Measurements from ENCODE around the gene ZNRF1. TPM values are rescaled to one million over a fixed set of nuclear protein-coding genes. Genes with fewer than 3 reads are reported as not detected.

ZNRF1 gene
- total RNA-seq, 1 experiment from 2014 or later = 52.3 TPM

DNA sequence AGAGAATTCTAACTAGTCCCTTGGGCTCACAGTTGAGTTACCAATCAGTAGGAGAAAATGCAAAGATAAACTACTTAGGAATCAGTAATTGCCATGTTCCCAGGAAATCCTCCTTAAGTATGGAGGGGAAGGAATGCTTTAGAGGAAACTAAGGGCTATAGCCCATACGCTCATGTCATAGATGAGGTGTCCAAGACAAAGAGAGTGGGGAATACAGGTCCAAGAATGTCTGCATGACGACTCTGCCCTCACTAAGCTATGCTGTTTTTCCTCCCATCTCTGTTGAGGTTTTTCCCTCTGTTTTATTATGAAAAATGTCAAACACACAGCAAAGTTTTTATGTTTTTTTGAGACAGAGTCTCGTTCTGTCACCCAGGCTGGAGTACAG, 101.8 kb downstream of the ZNRF1 start:
- ChIA-PET POLR2A (no interaction called here), CTCF (no interaction called here)
- H3K4me1 ChIP-seq (ENCODE audit: control insufficient read depth, insufficient read depth, low read length) = peaks cover 5% of the 10 kb centered on the region
- intact Hi-C loops (cut with micrococcal nuclease; ENCODE audit: unreplicated experiment) (no loop called here), in situ Hi-C loops (cut with HindIII; ENCODE audit: low pct_unique_long_range_greater_than_20kb, low sequenced_read_pairs) (no loop called here)
- BruUV-seq (replicated peaks) = no TSS peak
- DNase-seq (ENCODE audit: low read depth, low spot score) (no peak), ATAC-seq (no peak)
- H3K27me3 ChIP-seq (ENCODE audit: control insufficient read depth, insufficient read depth, low read length) = no peaks in the 10 kb centered on the region
- H3K36me3 ChIP-seq (ENCODE audit: control insufficient read depth, insufficient read depth, low read length) = no peaks in the 10 kb centered on the region
- H3K27ac ChIP-seq (ENCODE audit: low read length) = no peak overlapping the region
- TF ChIP-seq, protein P1, sequence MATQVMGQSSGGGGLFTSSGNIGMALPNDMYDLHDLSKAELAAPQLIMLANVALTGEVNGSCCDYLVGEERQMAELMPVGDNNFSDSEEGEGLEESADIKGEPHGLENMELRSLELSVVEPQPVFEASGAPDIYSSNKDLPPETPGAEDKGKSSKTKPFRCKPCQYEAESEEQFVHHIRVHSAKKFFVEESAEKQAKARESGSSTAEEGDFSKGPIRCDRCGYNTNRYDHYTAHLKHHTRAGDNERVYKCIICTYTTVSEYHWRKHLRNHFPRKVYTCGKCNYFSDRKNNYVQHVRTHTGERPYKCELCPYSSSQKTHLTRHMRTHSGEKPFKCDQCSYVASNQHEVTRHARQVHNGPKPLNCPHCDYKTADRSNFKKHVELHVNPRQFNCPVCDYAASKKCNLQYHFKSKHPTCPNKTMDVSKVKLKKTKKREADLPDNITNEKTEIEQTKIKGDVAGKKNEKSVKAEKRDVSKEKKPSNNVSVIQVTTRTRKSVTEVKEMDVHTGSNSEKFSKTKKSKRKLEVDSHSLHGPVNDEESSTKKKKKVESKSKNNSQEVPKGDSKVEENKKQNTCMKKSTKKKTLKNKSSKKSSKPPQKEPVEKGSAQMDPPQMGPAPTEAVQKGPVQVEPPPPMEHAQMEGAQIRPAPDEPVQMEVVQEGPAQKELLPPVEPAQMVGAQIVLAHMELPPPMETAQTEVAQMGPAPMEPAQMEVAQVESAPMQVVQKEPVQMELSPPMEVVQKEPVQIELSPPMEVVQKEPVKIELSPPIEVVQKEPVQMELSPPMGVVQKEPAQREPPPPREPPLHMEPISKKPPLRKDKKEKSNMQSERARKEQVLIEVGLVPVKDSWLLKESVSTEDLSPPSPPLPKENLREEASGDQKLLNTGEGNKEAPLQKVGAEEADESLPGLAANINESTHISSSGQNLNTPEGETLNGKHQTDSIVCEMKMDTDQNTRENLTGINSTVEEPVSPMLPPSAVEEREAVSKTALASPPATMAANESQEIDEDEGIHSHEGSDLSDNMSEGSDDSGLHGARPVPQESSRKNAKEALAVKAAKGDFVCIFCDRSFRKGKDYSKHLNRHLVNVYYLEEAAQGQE (IDR thresholded peaks at IDR 0.05; ENCODE audit: insufficient read depth in 1 of 2, low read depth in 2 of 2, low read length in 1 of 2) = no peak
- TF ChIP-seq, protein P2, sequence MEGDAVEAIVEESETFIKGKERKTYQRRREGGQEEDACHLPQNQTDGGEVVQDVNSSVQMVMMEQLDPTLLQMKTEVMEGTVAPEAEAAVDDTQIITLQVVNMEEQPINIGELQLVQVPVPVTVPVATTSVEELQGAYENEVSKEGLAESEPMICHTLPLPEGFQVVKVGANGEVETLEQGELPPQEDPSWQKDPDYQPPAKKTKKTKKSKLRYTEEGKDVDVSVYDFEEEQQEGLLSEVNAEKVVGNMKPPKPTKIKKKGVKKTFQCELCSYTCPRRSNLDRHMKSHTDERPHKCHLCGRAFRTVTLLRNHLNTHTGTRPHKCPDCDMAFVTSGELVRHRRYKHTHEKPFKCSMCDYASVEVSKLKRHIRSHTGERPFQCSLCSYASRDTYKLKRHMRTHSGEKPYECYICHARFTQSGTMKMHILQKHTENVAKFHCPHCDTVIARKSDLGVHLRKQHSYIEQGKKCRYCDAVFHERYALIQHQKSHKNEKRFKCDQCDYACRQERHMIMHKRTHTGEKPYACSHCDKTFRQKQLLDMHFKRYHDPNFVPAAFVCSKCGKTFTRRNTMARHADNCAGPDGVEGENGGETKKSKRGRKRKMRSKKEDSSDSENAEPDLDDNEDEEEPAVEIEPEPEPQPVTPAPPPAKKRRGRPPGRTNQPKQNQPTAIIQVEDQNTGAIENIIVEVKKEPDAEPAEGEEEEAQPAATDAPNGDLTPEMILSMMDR (IDR thresholded peaks at IDR 0.05) = no peak
- TF ChIP-seq SIN3A (IDR thresholded peaks at IDR 0.05; ENCODE audit: borderline replicate concordance, insufficient read depth, low read depth, low read length) = no peak
- TF ChIP-seq POLR2AphosphoS5 (IDR thresholded peaks at IDR 0.05; ENCODE audit: low read depth, low read length) = no peak
- no peak for TF ChIP-seq TCF7L2 (IDR thresholded peaks at IDR 0.05; ENCODE audit: low read depth, low read length)
- no peaks in the 10 kb centered on the region for H3K9me3 ChIP-seq (ENCODE audit: control insufficient read depth, insufficient read depth, low read depth, low read length)
- no peak overlapping the region for H3K4me3 ChIP-seq (ENCODE audit: low read depth in 2 of 2, low read length in 2 of 2)

DNA sequence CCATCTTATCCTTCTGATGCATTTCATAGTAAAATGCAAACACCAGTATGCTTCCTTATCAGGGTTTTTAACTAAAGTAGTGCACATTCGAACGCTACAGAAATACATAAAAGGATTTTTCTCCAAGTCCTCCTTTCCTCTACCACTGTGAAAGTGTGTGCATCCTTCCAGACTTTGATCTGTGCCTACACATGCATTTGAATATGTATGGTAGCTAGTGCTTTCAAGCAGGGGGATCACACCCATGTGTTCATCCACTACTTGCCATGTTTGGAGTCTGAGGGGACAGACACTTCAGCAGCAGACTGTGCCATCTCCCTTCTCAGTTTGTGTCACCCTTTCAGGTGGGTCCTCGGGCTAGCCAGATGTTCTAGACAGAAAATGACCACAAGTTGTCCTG, 102.8 kb downstream of the ZNRF1 start:
- Histone ChIP-seq H3K27ac (ENCODE audit: low read length) (no peak overlapping the region), H3K4me3 (ENCODE audit: low read depth in 2 of 2, low read length in 2 of 2) (no peak overlapping the region), H3K4me1 (ENCODE audit: control insufficient read depth, insufficient read depth, low read length) (peaks cover 5% of the 10 kb centered on the region), H3K9me3 (ENCODE audit: control insufficient read depth, insufficient read depth, low read depth, low read length) (no peaks in the 10 kb centered on the region), H3K27me3 (ENCODE audit: control insufficient read depth, insufficient read depth, low read length) (no peaks in the 10 kb centered on the region), H3K36me3 (ENCODE audit: control insufficient read depth, insufficient read depth, low read length) (no peaks in the 10 kb centered on the region)
- ATAC-seq = no peak
- TF ChIP-seq, protein P2 (IDR thresholded peaks at IDR 0.05) = no peak
- no peak for TF ChIP-seq TCF7L2 (IDR thresholded peaks at IDR 0.05; ENCODE audit: low read depth, low read length)
- no peak for TF ChIP-seq SIN3A (IDR thresholded peaks at IDR 0.05; ENCODE audit: borderline replicate concordance, insufficient read depth, low read depth, low read length)
- TF ChIP-seq POLR2AphosphoS5 (IDR thresholded peaks at IDR 0.05; ENCODE audit: low read depth, low read length) = no peak
- TF ChIP-seq, protein P1 (IDR thresholded peaks at IDR 0.05; ENCODE audit: insufficient read depth in 1 of 2, low read depth in 2 of 2, low read length in 1 of 2) = no peak
- POLR2A ChIA-PET = interaction anchor here (0.6 kb wide), 2 partner anchors 33 to 1457 kb away, joined by 3 to 8 read pairs; no protein-coding TSS in a partner anchor
- CTCF ChIA-PET = no interaction called here
- in situ Hi-C loops (cut with HindIII; ENCODE audit: low pct_unique_long_range_greater_than_20kb, low sequenced_read_pairs) (no loop called here), intact Hi-C loops (cut with micrococcal nuclease; ENCODE audit: unreplicated experiment) (no loop called here)
- no TSS peak for BruUV-seq (replicated peaks)
- DNase-seq (ENCODE audit: low read depth, low spot score) = no peak
